GM11168 (cell line): ENCODE data around the gene STEAP1B.

Experiments
- in situ Hi-C: fragments of 300-500 bp; cut with MboI; formaldehyde crosslinking; loops from one replicate; pipeline ENCODE4 v1.12.0; 2022; ENCODE audit warnings: low sequenced_read_pairs; ENCODE audit not compliant: unreplicated experiment

The STEAP1B gene

DNA sequence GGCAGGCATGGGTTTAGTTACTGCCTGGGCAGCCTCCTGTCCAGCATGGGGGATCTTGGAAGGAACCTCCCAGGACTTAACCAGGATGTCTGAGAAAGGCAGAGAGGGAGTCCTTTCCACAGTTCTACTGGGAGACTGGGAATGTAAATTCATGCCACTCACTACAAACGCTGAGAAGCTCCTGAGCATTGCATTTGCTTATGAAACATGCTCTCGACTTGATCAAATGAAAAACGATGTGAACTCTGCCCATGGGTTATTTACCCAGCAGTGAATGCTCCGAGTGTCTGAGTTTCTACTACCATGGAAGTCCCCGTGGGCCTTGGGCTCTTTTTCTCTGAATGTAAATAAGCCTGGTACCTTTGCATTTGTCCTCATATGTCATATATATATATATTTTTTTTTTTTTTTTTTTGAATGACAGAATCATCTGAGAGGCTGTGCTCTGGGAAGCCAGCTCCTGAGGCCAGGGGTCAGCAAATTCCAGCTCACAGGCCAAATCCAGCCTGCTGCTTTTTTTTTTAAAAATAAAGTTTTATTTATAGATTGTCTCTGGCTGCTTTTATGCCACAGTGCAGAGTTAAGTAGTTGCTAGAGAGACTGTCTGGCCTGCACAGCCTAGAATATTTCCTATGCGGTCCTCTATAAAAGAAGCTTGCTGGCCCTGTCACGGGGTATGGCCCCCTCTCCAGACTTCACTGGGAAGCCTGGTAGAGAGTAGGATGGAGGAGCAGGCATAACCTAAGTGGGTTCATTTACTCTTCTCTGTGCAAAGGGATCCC lies 121.6 kb downstream of the STEAP1B start:
- in situ Hi-C loops = no loop called here

DNA sequence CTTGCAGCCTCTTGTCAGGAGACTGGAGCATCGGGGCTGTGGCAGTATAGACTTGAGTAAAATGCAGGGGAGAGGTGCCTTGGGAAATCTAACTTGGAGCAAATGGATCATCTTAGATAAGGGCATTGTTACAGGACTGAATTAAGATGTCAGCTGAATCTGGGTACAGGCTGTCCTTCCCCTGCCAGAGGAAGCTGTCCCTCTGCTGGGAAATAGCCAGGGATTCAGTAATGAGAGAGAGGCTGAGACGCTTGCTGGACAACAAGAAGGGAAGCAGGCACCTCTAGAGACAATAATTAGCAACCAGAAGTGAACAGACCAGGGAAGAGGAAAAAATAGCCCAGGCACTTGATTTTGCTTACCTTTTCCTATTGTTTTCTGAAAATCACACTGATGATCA lies 122.3 kb downstream of the STEAP1B start:
- in situ Hi-C loops = no loop called here

DNA sequence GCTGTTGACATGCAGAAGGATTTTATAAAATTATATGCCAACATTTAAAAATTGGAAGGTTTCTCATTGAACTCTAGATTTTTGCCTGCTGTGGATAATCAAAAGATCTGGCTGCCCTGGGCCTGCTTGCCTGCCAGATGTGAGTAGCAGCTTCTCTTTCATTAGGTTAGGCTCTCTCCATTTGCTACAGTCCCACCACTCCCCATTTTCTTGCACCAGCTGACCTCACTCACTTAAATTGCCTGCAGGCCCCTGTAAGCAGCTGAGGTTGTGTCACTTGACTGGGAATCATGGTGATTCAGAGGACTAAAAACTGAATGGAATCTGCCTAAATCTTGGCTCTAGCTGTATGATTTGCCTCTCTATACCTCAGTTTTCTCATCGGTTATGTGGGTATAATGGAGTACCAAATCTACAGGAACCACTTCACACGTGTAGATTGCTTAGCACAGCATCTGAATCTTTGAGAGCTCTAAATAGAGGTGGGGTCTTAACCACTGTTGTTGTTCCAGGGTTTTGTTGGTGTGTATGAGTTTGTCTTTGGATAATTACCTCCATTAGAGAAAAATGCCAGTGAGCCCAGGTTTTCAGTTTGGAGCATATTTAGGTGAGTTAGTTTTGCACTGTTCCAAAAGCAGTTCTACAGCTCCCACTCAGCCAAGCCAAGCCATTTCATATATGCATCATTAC lies 124.5 kb downstream of the STEAP1B start:
- in situ Hi-C loops = no loop called here

DNA sequence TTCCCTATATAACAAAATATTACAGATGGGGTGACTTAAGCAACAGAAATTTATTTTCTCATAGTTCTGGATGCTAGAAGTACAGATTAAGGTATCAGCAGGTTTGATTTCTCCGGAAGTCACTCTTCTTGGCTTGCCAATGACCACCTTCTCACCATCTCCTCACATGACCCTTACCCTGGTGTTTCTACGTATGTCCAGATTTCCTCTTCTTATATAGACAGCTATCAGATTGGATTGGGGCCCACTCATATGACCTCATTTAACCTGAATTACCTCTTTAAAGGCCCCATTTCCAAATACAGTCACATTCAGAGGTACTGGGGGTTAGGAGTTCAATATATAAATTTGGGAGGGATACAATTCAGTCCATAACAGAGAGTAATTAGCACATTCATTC lies 126.1 kb downstream of the STEAP1B start:
- in situ Hi-C loops = no loop called here

DNA sequence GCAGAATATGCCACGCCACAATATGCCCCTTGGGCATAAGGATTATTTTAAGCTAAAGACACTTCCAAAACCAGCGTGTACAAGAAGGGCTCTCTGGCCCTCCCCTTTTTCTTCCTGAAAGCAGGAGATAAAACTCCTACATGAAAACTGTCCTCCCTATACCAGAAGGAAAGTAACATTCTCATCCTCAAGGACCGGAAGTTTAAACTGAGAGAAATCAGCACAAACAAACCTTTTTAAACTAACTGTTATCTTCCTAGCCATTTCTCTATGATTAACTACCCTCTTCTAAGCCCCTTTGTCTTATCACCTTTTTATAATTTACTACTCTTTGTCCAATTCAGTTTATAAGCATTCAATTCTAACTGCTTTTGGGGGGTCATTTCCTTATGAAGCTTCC lies 126.6 kb downstream of the STEAP1B start:
- in situ Hi-C loops = no loop called here

DNA sequence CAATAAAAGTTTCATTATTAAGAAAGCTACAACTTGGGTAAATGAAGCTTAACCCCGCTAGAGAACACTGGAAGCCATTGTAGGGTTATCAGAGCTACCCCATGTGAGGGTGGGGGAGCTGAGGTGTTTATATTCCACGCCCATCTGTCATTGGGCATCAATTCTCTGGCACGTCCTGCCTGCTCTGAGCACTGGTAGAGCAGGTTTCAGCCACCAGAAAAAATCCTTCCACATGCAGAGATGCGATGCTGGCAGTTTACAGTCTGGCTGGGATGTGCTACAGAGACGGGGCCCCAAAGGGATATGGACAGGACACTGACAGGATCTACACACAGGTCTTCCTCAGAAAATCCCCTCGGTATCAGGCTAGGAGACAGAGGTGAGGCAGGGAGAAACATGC lies 127.1 kb downstream of the STEAP1B start:
- in situ Hi-C loops = no loop called here

DNA sequence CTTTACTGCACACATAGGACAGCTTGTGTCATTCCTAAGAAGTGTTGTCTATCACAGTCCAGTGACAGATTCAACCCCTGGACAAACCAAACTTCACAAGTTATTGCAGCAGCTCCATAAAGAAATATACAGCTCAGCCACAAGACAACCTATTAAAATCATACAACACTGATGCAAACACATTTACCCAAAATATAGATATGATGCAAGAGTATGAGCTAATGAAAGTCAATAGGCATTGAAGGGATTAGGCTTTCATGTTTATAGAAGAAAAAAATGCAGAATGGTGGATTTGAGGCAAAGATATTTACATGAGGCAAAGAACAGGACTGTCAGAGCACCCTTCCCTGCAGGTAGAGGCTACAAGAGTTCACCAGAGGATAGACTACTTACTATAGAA lies 128.1 kb downstream of the STEAP1B start:
- in situ Hi-C loops = no loop called here
